COLO829 (cell line): ENCODE results near the gene VPS37C.

Source experiments
- DNase-seq: peaks from one replicate; pipeline ENCODE4 v3.0.0; 2012; ENCODE audit warnings: low spot score

The VPS37C gene

DNA sequence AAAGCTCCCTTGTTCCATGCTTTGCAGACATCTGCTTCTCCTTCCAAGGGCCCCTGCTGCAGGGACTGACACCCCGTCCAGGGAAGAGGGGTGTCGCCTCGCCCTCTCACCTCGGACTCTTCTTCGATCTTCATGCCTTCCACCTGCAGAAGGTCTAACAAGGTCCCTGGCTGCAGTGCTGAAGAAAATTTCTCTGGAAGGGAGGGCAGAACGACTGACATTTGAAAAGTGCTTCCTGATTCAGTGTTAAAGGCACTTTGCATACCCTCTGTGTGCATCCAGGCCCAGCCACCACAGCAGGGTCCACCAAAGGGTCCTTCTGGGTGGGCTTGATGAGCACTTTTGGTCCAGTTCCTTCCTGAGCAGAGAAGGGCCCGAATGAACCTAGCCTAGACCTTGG lies 28.1 kb downstream of the VPS37C start:
- DNase-seq, result no peak

DNA sequence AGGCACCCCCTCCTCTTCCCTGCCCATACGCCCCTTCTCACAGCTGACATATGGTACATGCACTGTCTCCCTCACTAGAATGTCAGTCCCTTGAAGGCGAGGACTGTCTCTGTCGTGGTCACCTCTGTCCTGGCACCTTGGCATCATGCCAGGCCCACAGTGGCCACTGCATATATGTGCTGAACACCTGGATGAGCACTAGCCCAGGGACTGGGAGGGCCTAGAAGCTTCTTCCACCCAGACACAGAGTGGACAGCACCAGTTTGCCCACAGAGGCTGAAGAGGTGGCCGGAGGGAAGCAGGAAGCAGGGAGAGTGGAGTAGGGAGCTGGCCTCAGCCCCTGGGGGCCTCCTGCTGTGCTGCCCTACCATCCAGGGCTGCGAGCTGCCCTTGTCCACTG lies 28.6 kb downstream of the VPS37C start:
- DNase-seq, result no peak

DNA sequence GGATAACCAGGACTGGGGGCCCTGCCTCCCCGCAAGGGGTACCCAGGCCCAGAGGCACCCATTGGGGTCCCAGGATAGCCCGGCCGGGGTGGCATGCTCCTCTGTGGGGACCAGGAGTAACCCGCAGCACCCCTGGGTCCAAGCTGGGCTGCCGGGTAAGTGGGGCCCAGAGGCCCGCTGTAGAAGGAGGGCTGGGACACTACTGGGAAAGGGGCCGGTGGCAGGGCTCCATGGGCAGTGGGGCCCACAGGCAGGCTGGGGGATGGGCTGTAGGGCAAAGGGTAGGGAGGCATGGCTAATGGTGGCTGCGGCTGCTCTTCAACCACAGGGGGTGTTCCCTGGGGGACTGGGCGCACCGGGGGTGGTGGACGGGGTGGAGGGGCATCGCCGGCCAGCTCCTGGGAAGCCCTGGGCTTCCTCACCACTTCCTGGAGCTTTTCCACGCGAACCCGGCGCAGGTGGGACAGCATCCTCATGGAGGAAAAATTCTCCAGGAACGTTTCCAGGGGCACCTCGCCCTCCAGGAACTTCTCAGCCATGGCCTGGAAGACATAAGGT lies 29.1 kb downstream of the VPS37C start:
- no peak for DNase-seq

DNA sequence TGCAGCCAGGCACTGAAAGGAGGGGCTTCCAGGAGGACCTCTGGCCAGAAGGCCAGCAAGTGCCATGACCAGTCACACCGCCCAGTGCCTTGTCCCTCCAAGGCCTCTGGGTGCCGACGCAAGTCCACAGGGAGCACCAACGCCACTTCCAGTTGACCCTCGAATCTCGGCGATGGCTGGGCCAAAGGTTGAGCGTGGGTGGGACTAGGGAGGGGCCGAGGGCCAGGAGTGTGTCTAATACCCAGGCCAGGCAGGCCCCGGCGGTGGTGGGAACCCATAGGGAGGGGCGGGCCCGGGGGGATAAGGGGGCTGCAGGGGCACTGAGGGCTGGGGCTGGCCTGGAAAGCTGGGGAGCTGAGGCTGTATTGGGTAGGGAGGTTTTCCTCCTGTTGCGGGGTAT lies 29.6 kb downstream of the VPS37C start:
- DNase-seq, result no peak

DNA sequence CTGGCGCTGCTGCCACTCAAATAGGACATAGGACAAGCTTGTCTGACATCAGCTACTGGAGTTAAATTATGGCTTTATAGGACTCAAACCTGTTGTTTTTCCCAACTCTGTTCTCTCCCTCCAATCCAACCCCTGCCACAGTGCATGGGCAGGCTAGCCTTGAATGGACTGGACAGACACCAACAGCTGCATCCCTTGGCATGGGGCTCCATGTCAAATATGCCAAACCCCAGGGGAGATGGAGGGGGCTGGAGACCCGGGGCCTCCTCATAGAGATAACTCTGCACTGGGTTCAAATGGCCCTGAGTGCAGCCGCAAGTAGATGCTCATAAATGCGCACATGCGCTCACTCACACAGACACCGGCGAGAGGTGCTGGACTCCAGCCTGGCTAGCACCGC lies 30.0 kb downstream of the VPS37C start:
- DNase-seq, result no peak

DNA sequence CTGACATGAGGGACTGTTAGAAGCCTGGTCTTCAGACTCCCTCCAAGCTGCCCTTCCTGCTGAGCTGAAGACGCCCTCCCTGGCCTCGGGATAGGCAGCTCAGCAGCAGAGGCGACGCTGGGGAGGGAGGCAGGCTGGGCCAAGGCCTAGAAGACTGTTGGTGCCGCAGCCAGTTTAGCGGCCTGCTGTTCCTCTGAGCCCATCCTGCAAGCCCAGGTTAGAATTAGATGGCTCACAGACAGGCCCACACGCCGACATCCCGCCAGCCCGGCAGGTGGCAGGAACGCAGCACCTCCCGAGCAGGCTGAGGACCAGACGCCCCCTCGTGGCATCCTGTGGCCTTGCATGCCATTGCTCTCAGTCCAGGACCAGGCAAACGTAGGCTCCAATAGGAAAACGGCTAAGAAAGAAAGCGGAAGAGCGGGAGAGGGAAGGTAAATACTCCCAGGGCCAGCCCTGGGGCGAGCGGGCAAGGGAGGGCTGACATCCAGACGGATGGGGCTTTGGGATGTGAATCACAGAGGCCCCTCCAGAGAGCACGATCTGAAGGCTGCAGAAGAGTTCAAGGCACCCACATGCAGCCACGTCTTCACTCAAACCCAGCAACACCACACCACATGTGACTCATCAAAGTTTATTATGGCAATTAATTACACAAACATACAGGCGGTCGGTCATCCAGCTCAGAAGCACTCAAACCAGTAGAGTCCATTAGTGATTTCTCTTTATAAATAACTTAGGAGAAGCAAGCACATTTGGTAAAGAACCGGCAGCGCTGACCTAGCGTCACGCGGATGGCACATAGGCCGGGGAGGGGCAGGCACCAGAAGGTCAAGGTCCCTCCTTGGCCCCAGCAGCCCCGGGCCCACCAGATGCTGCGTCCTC lies 31.3 kb downstream of the VPS37C start:
- DNase-seq, result peak; percentile 95

DNA sequence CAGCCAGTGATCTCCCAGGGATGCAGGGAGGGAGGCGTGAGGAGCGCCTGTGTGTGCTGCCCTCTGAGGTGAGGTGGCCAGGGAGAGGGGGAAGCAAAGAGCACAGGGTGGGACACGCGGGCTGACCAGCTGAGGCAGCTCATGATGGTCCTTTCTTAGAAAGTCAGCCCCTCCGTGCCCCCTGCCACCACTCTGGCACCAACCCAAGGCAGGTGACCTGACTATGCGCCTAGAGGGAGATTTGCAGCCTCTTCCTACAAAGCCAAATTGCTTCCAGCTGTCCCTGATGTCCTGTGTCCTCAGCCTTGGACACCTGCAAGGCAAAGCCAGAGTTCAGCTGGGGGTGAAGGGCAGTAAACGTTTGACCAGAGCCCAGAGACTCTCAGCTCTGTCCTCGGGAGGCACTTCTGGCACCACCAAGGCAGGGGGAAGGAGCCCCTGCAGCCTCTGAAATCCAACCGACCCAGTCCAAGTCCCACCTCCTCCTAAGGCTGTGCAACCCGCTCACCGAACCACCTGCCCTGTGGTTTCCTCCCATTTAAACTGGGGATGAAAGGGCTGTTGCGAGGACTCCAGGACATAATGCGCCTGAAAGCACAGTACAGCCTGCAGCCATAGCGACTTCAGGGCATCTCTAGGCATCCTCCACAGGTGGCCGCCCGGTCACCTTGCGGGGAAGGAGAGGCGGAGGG lies 32.1 kb downstream of the VPS37C start:
- no peak for DNase-seq

DNA sequence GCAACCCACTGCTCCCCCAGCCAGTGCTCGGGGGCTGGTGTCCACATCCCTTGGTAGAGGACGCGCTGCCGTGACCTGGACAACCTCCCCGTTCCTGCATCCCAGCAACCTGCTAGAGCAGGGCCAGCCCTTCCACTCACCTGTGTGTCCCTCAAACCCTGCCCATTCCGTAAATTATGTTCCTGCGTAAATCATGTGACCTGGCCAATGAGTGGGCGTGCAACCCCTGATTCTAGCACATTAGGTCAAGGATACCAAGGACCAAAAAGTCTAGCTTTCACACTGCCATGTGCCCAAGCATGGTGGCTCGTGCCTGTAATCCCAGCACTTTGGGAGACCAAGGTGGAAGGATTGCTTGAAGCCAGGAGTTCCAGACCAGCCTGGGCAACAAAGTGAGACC lies 33.2 kb downstream of the VPS37C start:
- no peak for DNase-seq

DNA sequence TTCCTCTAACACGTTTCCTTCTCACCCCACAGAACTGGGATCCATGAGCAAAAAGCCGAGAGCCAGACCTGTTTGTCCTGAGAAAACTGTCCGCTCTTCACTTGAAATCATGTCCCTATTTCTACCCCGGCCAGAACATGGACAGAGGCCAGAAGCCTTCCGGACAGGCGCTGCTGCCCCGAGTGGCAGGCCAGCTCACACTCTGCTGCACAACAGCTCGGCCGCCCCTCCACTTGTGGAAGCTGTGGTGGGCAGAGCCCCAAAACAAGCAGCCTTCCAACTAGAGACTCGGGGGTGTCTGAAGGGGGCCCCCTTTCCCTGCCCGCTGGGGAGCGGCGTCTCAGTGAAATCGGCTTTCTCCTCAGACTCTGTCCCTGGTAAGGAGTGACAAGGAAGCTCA lies 35.0 kb downstream of the VPS37C start:
- no peak for DNase-seq

DNA sequence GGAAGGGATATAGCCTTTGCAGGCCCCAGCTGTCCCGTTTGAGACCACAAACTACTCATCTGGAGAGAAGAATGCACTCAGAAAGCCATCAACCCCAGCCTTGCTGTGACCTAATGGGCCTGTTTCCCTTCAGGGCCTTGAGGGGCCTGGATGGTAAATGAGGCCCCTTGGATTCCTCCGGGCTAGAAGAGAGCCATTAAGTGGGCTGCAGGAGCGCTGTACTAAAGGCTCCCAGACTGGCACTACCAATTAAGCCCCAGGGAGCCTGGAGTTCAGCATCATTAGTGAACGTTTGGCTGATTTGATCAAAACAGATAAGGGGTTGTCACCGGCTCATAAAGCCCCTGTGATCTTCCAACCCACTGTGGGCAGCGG lies 35.9 kb downstream of the VPS37C start:
- DNase-seq, result no peak

DNA sequence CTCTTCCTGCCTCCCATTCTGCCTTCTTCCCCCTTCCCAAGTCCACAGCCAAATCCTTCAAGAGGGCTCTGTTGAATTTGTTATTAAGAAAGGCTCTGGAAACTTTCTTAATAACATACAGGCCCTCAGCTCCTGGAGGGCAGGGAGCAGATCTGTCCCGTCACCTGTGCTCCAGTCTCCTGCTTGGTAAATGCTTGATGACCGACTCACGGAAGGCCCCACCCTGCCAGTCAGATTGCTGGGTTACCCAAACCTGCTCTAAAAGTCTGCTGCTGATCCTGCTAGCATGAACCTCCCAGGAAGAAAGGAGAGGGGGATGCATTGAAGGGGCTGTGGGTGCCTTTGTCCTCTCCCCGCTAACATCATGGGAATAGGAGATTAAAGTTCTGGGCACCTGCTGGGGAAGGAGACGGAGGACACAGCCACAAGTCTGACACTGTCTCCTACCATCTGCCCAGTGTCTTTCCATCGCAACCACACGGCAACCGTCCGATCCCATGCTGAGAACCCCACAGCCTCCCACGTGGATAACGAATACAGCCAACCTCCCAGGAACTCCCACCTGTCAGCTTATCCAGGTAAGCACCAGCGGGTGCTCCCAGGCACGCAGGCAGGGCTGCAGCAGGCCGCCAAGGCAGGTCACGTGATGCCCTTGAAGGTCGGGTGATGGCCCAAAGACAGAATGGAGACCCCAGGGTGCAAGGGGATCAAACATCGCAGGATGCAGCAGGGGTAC lies 36.5 kb downstream of the VPS37C start:
- DNase-seq, result no peak

DNA sequence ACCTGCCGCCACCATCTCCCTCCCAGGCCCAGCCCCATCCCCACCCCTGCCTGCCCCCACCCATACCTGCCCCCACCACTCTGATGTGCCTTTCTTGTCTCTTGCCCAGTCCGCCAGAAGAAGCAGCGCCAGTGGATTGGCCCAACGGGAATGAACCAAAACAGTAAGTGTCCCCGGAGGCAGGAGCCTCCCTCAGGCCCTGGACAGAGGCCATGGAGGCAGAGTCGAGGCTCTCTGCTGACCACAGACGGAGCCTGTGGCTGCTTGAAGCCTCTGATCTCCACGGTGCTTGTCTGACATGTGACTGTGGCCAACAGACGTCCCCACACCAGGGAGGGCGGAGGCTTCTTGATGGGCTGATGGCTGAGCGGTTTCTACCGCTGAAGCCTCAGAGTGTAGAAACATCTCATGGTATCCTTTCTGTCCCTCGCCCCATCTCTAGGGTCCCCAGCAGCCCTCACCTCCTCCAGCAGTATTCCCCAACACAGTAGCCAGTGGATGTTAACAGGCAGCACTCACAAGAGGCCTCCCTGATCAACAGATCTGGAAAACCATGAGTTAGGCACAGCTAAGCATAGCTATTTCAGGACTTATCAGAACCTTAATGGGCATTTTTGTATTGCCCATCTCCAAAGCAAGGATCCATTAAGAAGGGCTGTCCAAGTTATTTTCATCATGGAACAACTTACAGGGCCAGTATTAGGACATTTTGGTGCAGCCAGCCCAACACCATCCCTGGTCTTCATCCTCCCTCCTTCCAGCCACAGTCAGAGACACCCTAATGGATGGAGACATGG lies 37.3 kb downstream of the VPS37C start:
- DNase-seq, result no peak

DNA sequence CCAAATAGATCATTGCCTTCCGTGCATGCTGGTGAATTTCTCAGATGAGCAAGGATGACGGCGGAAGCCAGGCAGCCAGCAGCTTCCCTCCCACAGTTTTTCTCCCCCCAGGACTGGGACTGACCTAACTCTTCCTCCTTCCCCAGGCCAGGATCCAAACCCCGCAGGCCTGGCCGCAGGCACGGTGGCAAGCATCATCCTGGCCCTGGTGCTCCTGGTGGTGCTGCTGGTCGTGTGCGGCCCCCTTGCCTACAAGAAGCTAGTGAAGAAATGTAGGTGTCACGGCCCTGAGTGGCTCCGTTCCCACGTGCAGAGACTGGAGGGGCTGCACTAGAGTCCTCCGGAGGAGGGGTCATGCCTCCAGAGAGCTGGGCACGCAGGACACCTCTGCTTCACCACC lies 38.5 kb downstream of the VPS37C start:
- DNase-seq, result no peak

DNA sequence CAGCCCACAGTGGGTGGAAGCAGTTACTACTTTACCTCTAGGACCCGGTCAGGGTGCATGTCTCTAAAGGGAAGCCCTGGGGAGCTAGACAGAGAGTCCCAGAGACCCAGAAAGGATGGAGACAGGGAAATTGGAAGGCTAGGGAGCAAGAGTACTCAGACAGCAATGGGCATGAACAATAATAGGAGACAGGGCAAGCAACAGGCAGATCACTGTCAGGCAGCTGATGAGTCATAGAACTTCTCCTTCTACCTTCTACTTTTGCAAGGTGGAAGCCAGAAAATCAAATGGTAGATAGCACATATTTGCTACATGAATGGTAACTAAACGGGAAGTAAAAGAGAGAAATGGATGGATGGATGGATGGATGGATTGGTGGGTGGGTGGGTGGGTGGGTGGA lies 39.3 kb downstream of the VPS37C start:
- DNase-seq, result no peak

DNA sequence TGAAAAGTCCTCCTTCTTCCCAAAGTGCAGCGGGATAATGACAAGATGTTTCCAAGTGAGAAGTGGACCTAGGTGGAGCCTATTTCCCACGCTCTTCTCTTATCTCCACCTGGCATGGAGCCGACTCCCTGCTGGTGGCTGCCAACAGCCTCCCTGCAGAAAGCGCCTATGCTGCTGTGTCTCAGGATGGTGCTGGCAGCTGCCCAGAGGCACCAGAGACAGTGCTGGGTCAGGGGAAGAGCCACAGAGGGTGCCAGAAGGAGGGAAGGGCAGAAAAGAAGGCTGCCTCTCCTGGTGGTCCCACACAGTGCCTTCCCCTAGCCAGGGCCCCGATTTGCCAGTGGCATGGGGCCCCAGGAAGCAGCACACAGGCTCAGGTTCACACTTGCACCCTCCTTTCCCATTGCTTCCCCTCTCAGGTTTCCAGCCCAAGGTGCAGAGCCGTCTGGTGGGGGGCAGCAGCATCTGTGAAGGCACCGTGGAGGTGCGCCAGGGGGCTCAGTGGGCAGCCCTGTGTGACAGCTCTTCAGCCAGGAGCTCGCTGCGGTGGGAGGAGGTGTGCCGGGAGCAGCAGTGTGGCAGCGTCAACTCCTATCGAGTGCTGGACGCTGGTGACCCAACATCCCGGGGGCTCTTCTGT lies 39.9 kb downstream of the VPS37C start:
- DNase-seq, result no peak

DNA sequence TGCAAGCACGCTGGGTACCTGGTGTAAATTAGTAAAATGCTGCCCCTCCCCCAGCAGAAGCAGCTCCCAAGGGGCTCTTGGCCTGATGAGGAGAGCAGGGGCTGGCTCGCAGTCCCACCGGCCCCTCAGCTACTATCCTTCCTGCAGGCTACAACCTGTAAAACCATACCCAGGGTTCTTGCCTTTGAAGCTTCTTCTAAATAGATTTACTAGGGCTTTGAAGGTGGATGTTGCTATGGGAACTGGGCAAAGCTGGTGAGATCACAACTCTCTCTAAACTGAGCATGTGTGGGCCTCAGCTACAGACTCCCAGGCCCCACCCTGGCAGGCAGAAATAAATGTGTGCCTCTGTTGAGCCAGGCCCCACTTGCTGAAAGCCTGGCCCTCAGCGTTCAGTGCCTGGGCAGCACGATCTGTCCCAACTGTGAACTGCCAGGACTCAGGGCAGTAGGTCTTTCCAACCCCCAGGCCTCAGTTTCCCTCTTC lies 40.5 kb downstream of the VPS37C start:
- DNase-seq, result peak; percentile 22

DNA sequence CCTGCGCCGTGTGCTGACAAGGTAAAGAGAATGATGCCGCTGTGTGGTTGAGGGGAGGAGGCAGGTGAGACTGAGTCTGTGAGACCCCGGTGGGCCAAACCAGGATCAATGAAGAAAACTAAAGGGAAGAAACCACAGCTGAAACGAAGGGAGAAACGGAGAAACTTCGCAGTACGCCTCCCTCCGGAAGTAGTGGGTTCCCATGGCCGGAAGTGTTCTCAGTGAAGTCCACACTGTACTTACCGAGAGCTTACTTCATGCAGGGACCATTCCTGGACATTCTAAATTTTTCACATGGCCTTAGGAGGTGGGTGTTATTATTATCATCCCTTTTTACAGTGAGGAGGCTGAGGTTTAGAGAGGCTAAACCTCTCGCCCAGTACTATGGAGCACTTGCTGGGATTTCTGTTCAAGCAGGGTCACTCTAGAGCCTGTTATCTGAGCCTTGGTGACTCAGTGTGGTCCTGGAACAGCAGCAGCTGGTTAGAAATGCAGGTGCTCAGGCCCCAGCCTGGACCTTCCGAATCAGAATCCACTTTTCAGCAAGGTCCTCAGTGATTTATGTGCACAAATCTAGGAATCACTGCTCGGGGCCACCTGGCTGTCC lies 41.0 kb downstream of the VPS37C start:
- DNase-seq, result no peak

DNA sequence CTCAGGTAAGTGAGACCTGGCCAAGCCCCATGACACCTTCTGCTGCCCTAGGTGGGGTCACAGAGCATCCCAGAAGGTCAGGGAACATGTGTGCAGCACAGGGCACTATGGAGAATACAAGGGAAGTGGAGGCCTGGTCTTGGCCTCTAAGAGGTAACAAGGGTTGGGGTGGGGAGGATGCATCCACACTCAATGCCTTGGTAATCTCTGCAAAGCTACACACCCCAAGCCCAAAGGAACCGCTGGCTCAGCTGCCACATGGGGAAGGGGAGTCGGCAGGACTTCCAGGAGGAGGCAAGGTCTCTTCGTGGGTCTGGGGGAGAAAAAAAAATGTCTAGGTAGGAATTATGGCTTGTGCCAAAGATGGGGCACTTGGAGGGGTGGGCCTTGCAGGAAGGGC lies 41.7 kb downstream of the VPS37C start:
- DNase-seq, result no peak

DNA sequence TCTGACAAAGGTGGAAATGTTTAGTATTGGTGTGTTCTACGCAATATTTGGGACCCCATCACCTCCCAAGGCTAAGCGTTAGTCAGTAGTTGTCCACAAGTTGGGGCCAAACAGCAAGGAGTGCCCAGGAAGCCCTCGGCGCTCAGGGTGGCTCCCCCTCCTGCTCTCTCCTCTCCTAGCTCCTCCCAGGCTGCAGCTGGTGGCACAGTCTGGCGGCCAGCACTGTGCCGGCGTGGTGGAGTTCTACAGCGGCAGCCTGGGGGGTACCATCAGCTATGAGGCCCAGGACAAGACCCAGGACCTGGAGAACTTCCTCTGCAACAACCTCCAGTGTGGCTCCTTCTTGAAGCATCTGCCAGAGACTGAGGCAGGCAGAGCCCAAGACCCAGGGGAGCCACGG lies 42.2 kb downstream of the VPS37C start:
- no peak for DNase-seq

DNA sequence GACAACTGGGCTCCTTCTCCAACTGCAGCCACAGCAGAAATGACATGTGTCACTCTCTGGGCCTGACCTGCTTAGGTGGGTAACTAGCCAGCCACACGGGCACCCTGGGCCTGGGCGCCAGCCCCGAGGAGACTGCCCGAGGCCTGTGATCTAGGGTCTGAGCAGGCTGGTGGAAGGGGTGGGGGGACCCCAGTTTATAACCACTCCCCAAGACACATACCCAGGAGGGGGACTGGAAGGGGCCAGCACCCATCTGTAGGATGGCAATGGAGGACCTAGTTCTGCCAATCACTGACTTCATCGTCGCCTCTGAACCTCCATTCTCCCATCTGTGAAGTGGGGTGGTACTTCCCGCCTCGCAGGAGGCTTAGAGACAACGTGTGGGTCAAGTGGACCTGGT lies 42.8 kb downstream of the VPS37C start:
- no peak for DNase-seq

DNA sequence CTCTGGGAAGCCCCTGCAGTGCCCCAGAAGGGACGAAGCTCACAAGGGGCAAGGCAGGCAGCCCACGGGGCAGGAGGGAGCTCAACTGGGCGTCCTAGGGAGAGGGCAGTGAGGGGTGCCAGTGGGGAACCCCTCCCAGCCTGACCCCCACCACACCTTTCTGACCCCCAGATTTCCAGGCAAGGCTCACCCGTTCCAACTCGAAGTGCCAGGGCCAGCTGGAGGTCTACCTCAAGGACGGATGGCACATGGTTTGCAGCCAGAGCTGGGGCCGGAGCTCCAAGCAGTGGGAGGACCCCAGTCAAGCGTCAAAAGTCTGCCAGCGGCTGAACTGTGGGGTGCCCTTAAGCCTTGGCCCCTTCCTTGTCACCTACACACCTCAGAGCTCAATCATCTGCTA lies 43.2 kb downstream of the VPS37C start:
- DNase-seq, result no peak
